ENCODE results near the gene OST4. TPM values are rescaled to one million over a fixed set of nuclear protein-coding genes. Genes with fewer than 3 reads are reported as not detected.

The OST4 gene
- total and polyA plus RNA-seq, 10 of the 15 experiments (the other 5 are each of a cell fraction or from before 2014, with no cell fraction given): 270 to 1,543 (median 523) TPM

- Histone ChIP-seq H3K4me1 (ENCODE audit: control insufficient read depth, insufficient read depth, low read length) (peaks cover 22% of the 10 kb centered on the region), H2AFZ (ENCODE audit: control insufficient read depth, low read depth, low read length) (peak within 1 kb of the TSS; percentile 60), H3K9ac (ENCODE audit: control insufficient read depth, insufficient read depth, low read length) (peak within 1 kb of the TSS; percentile 98), H3K4me2 (ENCODE audit: control insufficient read depth, insufficient read depth) (peak within 1 kb of the TSS; percentile 98), H3K27me3 (replicated peaks in 1 of 2; ENCODE audit: control insufficient read depth in 2 of 2, insufficient read depth in 2 of 2, low read length in 1 of 2) (no peaks in the 10 kb centered on the region), H3K9me3 (replicated peaks; ENCODE audit: control insufficient read depth, insufficient read depth, low read length) (no peaks in the 10 kb centered on the region), H3K4me3 (peak within 1 kb of the TSS; percentile 99), H4K20me1 (ENCODE audit: control insufficient read depth, insufficient read depth) (no peaks in the 10 kb centered on the region), H3K27ac (ENCODE audit: control insufficient read depth, insufficient read depth) (peak within 1 kb of the TSS; percentile 91), H3K36me3 (ENCODE audit: control insufficient read depth in 2 of 2, insufficient read depth in 2 of 2, low read length in 1 of 2) (peaks cover 7 to 22% of the 10 kb centered on the region in 2 experiments), H3K79me2 (ENCODE audit: control insufficient read depth, insufficient read depth, low read length) (peaks cover 40% of the 10 kb centered on the region)
- ChIA-PET POLR2A (interaction anchor here (1.0 to 5.3 kb wide), 4 partner anchors 13 to 40 kb away, joined by 3 to 45 read pairs (median 16); partner anchors contain the start of genes AGBL5 and OST4), SMC1A (ENCODE audit: uncharacterized antibody, unreplicated experiment) (interaction anchor here (0.6 to 3.0 kb wide), 9 partner anchors 8 to 71 kb away, joined by 3 to 18 read pairs (median 6); partner anchors contain the start of gene AGBL5), CTCF (interaction anchor here (0.7 to 2.7 kb wide), 9 partner anchors 14 to 271 kb away, joined by 3 to 15 read pairs (median 3); partner anchors contain the start of gene AGBL5), RAD21 (ENCODE audit: unreplicated experiment) (interaction anchor here (1.5 to 2.6 kb wide), 3 partner anchors 9 to 70 kb away, joined by 4 to 11 read pairs (median 10); partner anchors contain the start of gene AGBL5)
- FAIRE-seq (peak; percentile 41), ATAC-seq (peak; percentile 98), DNase-seq (ENCODE audit: low read depth, low spot score) (peak; percentile 39)
- WGBS (ENCODE audit: insufficient coverage, insufficient replicate concordance, low lambda C conversion rate, missing lambda C conversion rate): 0% methylated on average over 43 of the region's 76 CpGs
- intact Hi-C loops (cut with micrococcal nuclease; ENCODE audit: unreplicated experiment): loop anchor here (1.0 to 2.0 kb wide), 2 partner anchors 18 to 48 kb away; no protein-coding TSS in a partner anchor
- BruUV-seq (replicated peaks): no TSS peak
- in situ Hi-C loops (cut with MboI): no loop called here
- peak in 1 of 2 experiments; percentile 34; a peak in 2 of 4 replicates for TF ChIP-seq BHLHE40 (IDR thresholded peaks at IDR 0.05; ENCODE audit: borderline replicate concordance in 1 of 2, low read depth in 2 of 2, low read length in 1 of 2)
- TF ChIP-seq SMARCA5 (IDR thresholded peaks at IDR 0.05): no peak
- 0 out of 2 replicates have a peak, but pooled peaks have one; percentile 33 for TF ChIP-seq ZNF687 (IDR thresholded peaks at IDR 0.05)
- TF ChIP-seq RELB (IDR thresholded peaks at IDR 0.05; ENCODE audit: low read depth): peak; percentile 33; the same call in 1 of the 2 replicates
- TF ChIP-seq EGR1 (IDR thresholded peaks at IDR 0.05; ENCODE audit: borderline replicate concordance in 1 of 2, low read depth in 2 of 2, low read length in 2 of 2): peak in 1 of 2 experiments; percentile 70; a peak in 1 of 3 replicates
- TF ChIP-seq PBX3 (IDR thresholded peaks at IDR 0.05; ENCODE audit: insufficient replicate concordance, low read depth, low read length): no peak
- TF ChIP-seq E2F4 (IDR thresholded peaks at IDR 0.05; ENCODE audit: low read depth, low read length): no peak
- TF ChIP-seq SREBF1 (IDR thresholded peaks at IDR 0.05; ENCODE audit: low read length): no peak
- TF ChIP-seq IKZF1 (conservative IDR thresholded peaks at IDR 0.05): peak; percentile 93
- no peak for TF ChIP-seq SKIL (IDR thresholded peaks at IDR 0.05; ENCODE audit: low read depth, poor library complexity, severe bottlenecking)
Observed at GRCh38 chr2:27032495-27033252, 38.8 kb downstream of the OST4 start, which contains the start of gene TMEM214. TMEM214 (plus strand) TSS chr2:27032965; CDS start chr2:27033016, 51 bp downstream.
